Measurements from ENCODE around the gene PLXNB3. TPM values are rescaled to one million over a fixed set of nuclear protein-coding genes. Genes with fewer than 3 reads are reported as not detected.

PLXNB3 gene
- total RNA-seq, 1 donor from 2014 or later: 1.0 TPM

DNA sequence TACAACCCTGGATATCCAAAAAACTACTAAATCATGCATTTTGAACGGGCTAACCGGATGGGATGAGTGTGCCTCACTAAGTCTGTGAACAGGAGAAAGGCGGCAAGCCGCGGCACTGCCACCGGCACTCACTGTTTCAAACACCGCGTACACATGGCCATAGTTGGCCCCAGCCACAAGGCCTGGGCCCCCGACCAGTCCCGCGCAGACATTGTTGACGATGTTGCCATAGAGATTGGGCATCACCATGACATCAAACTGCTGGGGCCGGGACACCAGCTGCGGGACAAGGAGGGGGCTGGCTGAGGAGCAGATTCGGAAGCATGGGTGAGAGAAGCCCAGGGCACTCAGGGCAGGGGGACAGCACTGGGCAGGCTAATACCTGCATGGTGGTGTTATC, 22.6 kb downstream of the PLXNB3 start:
- Histone ChIP-seq H3K4me1 (ENCODE audit: control insufficient read depth in 3 of 3, insufficient read depth in 3 of 3, low read length in 3 of 3) (peaks cover 20 to 41% (median 31%) of the 10 kb centered on the region in 3 donors), H3K9me3 (ENCODE audit: control insufficient read depth in 3 of 3, low read length in 3 of 3) (no peaks in the 10 kb centered on the region), H3K27me3 (ENCODE audit: control insufficient read depth in 3 of 3, insufficient read depth in 3 of 3, low read length in 3 of 3) (no peaks in the 10 kb centered on the region), H3K9ac (ENCODE audit: low read depth in 1 of 3, low read length in 3 of 3) (no peak overlapping the region), H3K36me3 (ENCODE audit: control insufficient read depth in 3 of 3, insufficient read depth in 3 of 3, low read length in 3 of 3) (peaks cover 11 to 29% (median 22%) of the 10 kb centered on the region in 3 donors), H3K4me3 (ENCODE audit: low read length in 3 of 3) (no peak overlapping the region), H3K27ac (ENCODE audit: low read depth, low read length) (no peak overlapping the region)

DNA sequence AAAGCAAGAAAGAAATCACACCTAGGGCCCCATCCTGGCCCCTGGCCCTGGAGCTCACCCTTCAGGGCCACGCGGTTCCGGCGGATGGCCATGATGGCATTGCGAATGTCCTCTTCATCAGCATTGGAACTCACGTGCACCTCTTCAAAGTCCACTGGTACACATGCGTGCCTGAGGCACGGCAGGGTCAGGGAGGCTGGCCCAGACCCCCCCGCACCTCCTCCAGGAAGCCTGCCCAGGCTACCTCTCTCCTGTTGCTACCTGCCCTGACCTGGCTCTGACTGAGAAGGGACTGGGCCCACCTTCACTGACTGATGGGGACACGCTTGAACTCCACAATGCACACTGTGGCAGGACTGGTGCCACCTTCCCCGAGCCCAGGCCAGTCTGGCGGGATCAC, 25.6 kb downstream of the PLXNB3 start:
- Histone ChIP-seq H3K4me1 (ENCODE audit: control insufficient read depth in 3 of 3, insufficient read depth in 3 of 3, low read length in 3 of 3) (peaks cover 23 to 39% (median 29%) of the 10 kb centered on the region in 3 donors), H3K36me3 (ENCODE audit: control insufficient read depth in 3 of 3, insufficient read depth in 3 of 3, low read length in 3 of 3) (peaks cover 8 to 27% (median 19%) of the 10 kb centered on the region in 3 donors), H3K9ac (ENCODE audit: low read depth in 1 of 3, low read length in 3 of 3) (no peak overlapping the region), H3K4me3 (ENCODE audit: low read length in 3 of 3) (no peak overlapping the region), H3K27ac (ENCODE audit: low read depth, low read length) (no peak overlapping the region), H3K27me3 (ENCODE audit: control insufficient read depth in 3 of 3, insufficient read depth in 3 of 3, low read length in 3 of 3) (no peaks in the 10 kb centered on the region), H3K9me3 (ENCODE audit: control insufficient read depth in 3 of 3, low read length in 3 of 3) (no peaks in the 10 kb centered on the region)

- H3K27ac ChIP-seq (ENCODE audit: low read depth, low read length): no peak overlapping the region
- peak overlapping the region in 1 of 3 donors; percentile 16 for H3K9ac ChIP-seq (ENCODE audit: low read depth in 1 of 3, low read length in 3 of 3)
- peaks cover 4 to 20% (median 10%) of the 10 kb centered on the region in 3 donors for H3K36me3 ChIP-seq (ENCODE audit: control insufficient read depth in 3 of 3, insufficient read depth in 3 of 3, low read length in 3 of 3)
- no peaks in the 10 kb centered on the region for H3K27me3 ChIP-seq (ENCODE audit: control insufficient read depth in 3 of 3, insufficient read depth in 3 of 3, low read length in 3 of 3)
- peaks cover 37 to 49% (median 42%) of the 10 kb centered on the region in 3 donors for H3K4me1 ChIP-seq (ENCODE audit: control insufficient read depth in 3 of 3, insufficient read depth in 3 of 3, low read length in 3 of 3)
- no peak overlapping the region for H3K4me3 ChIP-seq (ENCODE audit: low read length in 3 of 3)
- H3K9me3 ChIP-seq (ENCODE audit: control insufficient read depth in 3 of 3, low read length in 3 of 3): no peaks in the 10 kb centered on the region
Observed at GRCh38 chrX:153791104-153791852, 27.2 kb downstream of the PLXNB3 start.

DNA sequence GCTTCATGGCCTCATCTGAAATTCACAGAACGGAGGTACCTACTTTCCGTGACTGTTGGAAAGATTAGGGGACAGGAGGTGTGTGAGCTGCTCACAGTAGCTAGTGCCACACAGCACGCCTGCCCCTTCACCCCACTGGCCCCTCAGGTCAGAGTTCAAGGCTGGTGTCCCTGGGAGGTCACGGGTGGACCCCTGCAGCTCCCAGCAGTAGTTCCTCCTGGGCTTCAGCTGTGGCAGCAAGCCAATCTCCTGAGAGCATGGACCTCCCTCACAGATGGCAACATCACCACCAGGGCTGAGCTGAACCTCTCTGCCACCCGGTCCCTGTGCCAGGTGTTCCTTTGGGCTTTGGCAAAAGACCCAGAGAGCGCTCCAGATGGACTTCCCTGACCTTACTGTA, 28.3 kb downstream of the PLXNB3 start:
- peaks cover 6 to 20% (median 8%) of the 10 kb centered on the region in 3 donors for H3K36me3 ChIP-seq (ENCODE audit: control insufficient read depth in 3 of 3, insufficient read depth in 3 of 3, low read length in 3 of 3)
- H3K4me1 ChIP-seq (ENCODE audit: control insufficient read depth in 3 of 3, insufficient read depth in 3 of 3, low read length in 3 of 3): peaks cover 38 to 51% (median 38%) of the 10 kb centered on the region in 3 donors
- H3K27ac ChIP-seq (ENCODE audit: low read depth, low read length): no peak overlapping the region
- no peak overlapping the region for H3K9ac ChIP-seq (ENCODE audit: low read depth in 1 of 3, low read length in 3 of 3)
- H3K27me3 ChIP-seq (ENCODE audit: control insufficient read depth in 3 of 3, insufficient read depth in 3 of 3, low read length in 3 of 3): no peaks in the 10 kb centered on the region
- H3K4me3 ChIP-seq (ENCODE audit: low read length in 3 of 3): peak overlapping the region in 1 of 3 donors; percentile 82
- H3K9me3 ChIP-seq (ENCODE audit: control insufficient read depth in 3 of 3, low read length in 3 of 3): no peaks in the 10 kb centered on the region

DNA sequence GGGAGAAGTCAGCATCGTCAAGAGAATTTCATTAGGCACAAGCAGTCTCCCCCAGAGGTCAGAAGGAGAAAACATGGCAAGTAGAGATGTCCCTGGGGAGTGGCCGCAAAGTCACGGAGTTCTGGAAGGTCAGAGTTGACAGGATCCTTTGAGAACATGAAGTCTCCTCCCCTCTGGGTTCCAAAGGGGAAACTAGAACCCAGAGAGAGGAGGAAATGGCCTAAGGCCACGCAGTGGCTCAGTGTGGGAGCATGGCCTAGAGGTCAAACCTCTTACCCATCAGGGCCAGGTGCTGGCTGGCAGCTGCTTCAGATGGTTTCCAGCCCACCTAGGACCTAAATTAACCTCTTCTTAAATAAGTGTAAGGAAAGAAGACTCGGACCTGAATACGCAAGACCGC, 29.2 kb downstream of the PLXNB3 start:
- Histone ChIP-seq H3K4me1 (ENCODE audit: control insufficient read depth in 3 of 3, insufficient read depth in 3 of 3, low read length in 3 of 3) (peaks cover 37 to 51% (median 38%) of the 10 kb centered on the region in 3 donors), H3K27me3 (ENCODE audit: control insufficient read depth in 3 of 3, insufficient read depth in 3 of 3, low read length in 3 of 3) (no peaks in the 10 kb centered on the region), H3K27ac (ENCODE audit: low read depth, low read length) (peak overlapping the region; percentile 90), H3K9me3 (ENCODE audit: control insufficient read depth in 3 of 3, low read length in 3 of 3) (no peaks in the 10 kb centered on the region), H3K36me3 (ENCODE audit: control insufficient read depth in 3 of 3, insufficient read depth in 3 of 3, low read length in 3 of 3) (peaks cover 11 to 16% (median 15%) of the 10 kb centered on the region in 3 donors), H3K9ac (ENCODE audit: low read depth in 1 of 3, low read length in 3 of 3) (peak overlapping the region; percentile 81 to 93 (median 92)), H3K4me3 (ENCODE audit: low read length in 3 of 3) (peak overlapping the region; percentile 78 to 83 (median 82))

GRCh38 chrX:153794018-153794896, 30.2 kb downstream of the PLXNB3 start, which contains the start of the genes IDH3G and SSR4:
TSS of gene IDH3G (minus strand) at chrX:153794375. CDS start at chrX:153794326, 49 bp downstream.
TSS of gene SSR4 (plus strand) at chrX:153794668. CDS start at chrX:153794688, 20 bp downstream.
- H3K4me3 ChIP-seq (ENCODE audit: low read length in 3 of 3): peak within 1 kb of the TSS; percentile 78 to 83 (median 82)
- peak within 1 kb of the TSS; percentile 90 for H3K27ac ChIP-seq (ENCODE audit: low read depth, low read length)
- H3K9ac ChIP-seq (ENCODE audit: low read depth in 1 of 3, low read length in 3 of 3): peak within 1 kb of the TSS; percentile 81 to 93 (median 92)
- H3K4me1 ChIP-seq (ENCODE audit: control insufficient read depth in 3 of 3, insufficient read depth in 3 of 3, low read length in 3 of 3): peaks cover 38 to 51% (median 38%) of the 10 kb centered on the region in 3 donors
- H3K27me3 ChIP-seq (ENCODE audit: control insufficient read depth in 3 of 3, insufficient read depth in 3 of 3, low read length in 3 of 3): no peaks in the 10 kb centered on the region
- no peaks in the 10 kb centered on the region for H3K9me3 ChIP-seq (ENCODE audit: control insufficient read depth in 3 of 3, low read length in 3 of 3)
- peaks cover 11 to 21% (median 17%) of the 10 kb centered on the region in 3 donors for H3K36me3 ChIP-seq (ENCODE audit: control insufficient read depth in 3 of 3, insufficient read depth in 3 of 3, low read length in 3 of 3)

DNA sequence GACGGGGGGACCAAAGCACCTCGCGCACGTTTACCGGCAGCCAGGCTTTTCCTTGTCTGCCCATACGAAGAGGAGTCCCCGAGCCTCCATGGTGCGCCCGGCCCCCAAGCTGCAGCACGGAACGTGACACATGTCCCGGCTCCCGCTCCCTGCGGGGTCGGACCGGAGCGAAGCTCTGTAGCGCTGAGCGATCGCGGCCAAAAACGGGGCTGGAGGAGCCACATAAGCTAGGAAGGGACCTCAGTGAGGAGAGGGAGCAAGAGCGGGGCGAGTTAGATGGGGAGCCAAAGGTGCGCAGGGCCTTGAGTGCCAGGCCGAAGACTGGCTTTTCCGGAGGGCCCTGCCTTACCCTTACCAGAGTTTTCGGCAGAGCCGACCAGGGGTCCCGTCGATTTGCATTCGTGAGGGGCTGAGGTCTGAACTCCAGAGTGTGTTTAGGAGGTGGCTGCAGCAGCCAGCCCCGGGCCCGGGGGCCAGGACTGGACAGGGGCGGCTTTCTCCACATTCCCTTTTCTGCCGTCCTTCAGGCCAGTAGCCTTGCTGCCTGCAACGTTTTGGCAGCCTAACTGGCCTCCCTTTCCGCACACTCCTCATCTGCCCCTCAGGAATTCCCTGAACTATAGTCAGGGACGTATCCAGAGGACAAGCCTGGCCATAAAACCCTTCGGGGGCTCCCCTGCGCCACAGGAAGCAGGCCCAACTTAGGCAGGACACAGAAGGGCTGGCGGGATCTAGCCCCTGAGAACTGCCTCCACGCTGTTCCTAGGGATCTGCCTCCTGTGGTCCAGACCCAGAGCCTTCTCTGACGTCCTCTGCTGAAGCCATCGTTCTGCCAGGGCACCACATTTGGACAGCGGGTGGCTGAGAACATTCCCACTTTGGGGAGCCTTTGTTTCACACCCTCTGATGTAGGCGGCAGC, 31.1 kb downstream of the PLXNB3 start:
- H3K4me3 ChIP-seq (ENCODE audit: low read length in 3 of 3): peak overlapping the region; percentile 77 to 83 (median 78)
- H3K27ac ChIP-seq (ENCODE audit: low read depth, low read length): peak overlapping the region; percentile 90
- H3K9me3 ChIP-seq (ENCODE audit: control insufficient read depth in 3 of 3, low read length in 3 of 3): no peaks in the 10 kb centered on the region
- H3K4me1 ChIP-seq (ENCODE audit: control insufficient read depth in 3 of 3, insufficient read depth in 3 of 3, low read length in 3 of 3): peaks cover 38 to 55% (median 44%) of the 10 kb centered on the region in 3 donors
- no peaks in the 10 kb centered on the region for H3K27me3 ChIP-seq (ENCODE audit: control insufficient read depth in 3 of 3, insufficient read depth in 3 of 3, low read length in 3 of 3)
- H3K36me3 ChIP-seq (ENCODE audit: control insufficient read depth in 3 of 3, insufficient read depth in 3 of 3, low read length in 3 of 3): peaks cover 7 to 17% (median 13%) of the 10 kb centered on the region in 3 donors
- H3K9ac ChIP-seq (ENCODE audit: low read depth in 1 of 3, low read length in 3 of 3): peak overlapping the region; percentile 76 to 92 (median 81)

DNA sequence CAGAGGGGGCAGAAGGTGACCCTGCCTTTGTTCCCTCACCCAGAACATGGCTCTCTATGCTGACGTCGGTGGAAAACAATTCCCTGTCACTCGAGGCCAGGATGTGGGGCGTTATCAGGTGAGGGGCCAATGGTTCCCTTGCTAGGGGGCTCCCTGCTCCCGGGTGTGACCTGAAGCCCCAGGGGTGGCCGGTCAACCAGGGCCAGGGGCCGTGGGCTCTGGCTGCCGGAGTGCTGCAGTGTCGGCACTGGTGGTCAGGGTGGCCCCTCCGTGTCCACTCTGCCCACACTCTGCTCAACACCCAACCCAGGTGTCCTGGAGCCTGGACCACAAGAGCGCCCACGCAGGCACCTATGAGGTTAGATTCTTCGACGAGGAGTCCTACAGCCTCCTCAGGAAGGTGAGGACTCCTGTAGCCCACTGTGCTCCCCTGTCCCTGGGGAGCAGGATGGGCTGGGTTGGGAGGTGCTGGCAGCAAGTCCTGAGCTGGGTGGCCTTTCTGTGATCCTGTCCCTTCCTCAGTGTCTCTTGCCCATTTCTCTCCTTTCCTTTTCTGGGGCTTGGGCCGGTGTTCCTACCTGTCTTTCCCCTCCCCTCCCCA, 33.5 kb downstream of the PLXNB3 start:
- no peak overlapping the region for H3K4me3 ChIP-seq (ENCODE audit: low read length in 3 of 3)

DNA sequence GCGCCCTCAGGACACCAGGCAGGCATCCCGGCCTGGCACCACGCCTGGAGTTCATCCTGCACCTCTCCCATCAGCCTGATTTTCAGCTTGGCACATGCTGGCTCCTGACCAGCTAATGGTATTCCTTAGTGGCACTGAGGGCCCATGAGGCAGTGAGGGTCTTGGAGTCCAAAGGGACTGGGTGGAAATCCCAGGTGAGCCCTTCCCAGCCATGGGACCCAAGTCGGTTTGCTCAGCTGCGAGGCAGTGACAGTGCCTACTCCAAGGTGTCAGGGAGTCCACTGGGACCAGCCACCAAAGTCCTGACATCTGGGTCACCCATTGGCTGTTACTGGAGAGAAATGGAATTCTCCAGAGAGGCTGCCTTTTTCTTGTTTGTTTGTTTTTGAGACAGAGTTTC, 35.3 kb downstream of the PLXNB3 start:
- H3K27ac ChIP-seq (ENCODE audit: low read depth, low read length): no peak overlapping the region
- peaks cover 7 to 17% (median 13%) of the 10 kb centered on the region in 3 donors for H3K36me3 ChIP-seq (ENCODE audit: control insufficient read depth in 3 of 3, insufficient read depth in 3 of 3, low read length in 3 of 3)
- no peaks in the 10 kb centered on the region for H3K9me3 ChIP-seq (ENCODE audit: control insufficient read depth in 3 of 3, low read length in 3 of 3)
- H3K4me1 ChIP-seq (ENCODE audit: control insufficient read depth in 3 of 3, insufficient read depth in 3 of 3, low read length in 3 of 3): peaks cover 18 to 30% (median 25%) of the 10 kb centered on the region in 3 donors
- H3K4me3 ChIP-seq (ENCODE audit: low read length in 3 of 3): no peak overlapping the region
- no peak overlapping the region for H3K9ac ChIP-seq (ENCODE audit: low read depth in 1 of 3, low read length in 3 of 3)
- H3K27me3 ChIP-seq (ENCODE audit: control insufficient read depth in 3 of 3, insufficient read depth in 3 of 3, low read length in 3 of 3): no peaks in the 10 kb centered on the region

More for the DNA sequence above, 33.5 kb downstream of the PLXNB3 start:
- peaks cover 7 to 17% (median 13%) of the 10 kb centered on the region in 3 donors for H3K36me3 ChIP-seq (ENCODE audit: control insufficient read depth in 3 of 3, insufficient read depth in 3 of 3, low read length in 3 of 3)
- no peaks in the 10 kb centered on the region for H3K9me3 ChIP-seq (ENCODE audit: control insufficient read depth in 3 of 3, low read length in 3 of 3)
- H3K27ac ChIP-seq (ENCODE audit: low read depth, low read length): no peak overlapping the region
- no peaks in the 10 kb centered on the region for H3K27me3 ChIP-seq (ENCODE audit: control insufficient read depth in 3 of 3, insufficient read depth in 3 of 3, low read length in 3 of 3)
- H3K9ac ChIP-seq (ENCODE audit: low read depth in 1 of 3, low read length in 3 of 3): no peak overlapping the region
- H3K4me1 ChIP-seq (ENCODE audit: control insufficient read depth in 3 of 3, insufficient read depth in 3 of 3, low read length in 3 of 3): peaks cover 27 to 41% (median 36%) of the 10 kb centered on the region in 3 donors
